ENCODE results near the gene UIMC1.

UIMC1 gene

DNA sequence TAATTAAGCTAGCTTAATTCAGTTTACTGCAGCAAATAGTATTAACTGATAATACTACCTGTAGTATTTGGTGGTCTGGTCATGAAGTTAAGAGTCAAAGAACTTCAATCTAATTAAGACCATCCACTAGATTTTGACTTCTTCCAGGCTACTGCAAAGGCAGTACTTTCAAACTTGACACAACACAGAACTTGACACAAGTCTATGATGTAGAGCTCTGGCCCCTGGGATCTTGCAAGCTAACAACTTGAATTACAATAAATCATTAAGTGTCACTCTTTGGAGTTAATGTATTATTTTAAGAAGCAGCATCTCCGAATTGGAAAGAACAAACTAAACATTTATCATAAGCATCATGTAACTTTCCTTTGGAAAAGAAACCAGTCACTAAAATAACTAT, 40.9 kb downstream of the UIMC1 start:
- TF ChIP-seq, protein P1, sequence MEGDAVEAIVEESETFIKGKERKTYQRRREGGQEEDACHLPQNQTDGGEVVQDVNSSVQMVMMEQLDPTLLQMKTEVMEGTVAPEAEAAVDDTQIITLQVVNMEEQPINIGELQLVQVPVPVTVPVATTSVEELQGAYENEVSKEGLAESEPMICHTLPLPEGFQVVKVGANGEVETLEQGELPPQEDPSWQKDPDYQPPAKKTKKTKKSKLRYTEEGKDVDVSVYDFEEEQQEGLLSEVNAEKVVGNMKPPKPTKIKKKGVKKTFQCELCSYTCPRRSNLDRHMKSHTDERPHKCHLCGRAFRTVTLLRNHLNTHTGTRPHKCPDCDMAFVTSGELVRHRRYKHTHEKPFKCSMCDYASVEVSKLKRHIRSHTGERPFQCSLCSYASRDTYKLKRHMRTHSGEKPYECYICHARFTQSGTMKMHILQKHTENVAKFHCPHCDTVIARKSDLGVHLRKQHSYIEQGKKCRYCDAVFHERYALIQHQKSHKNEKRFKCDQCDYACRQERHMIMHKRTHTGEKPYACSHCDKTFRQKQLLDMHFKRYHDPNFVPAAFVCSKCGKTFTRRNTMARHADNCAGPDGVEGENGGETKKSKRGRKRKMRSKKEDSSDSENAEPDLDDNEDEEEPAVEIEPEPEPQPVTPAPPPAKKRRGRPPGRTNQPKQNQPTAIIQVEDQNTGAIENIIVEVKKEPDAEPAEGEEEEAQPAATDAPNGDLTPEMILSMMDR (IDR thresholded peaks at IDR 0.05; ENCODE audit: insufficient read depth, low read length, poor library complexity, severe bottlenecking) = no peak
- no peaks in the 10 kb centered on the region for H3K27me3 ChIP-seq (replicated peaks; ENCODE audit: control insufficient read depth, insufficient read depth, low read length)
- DNase-seq (ENCODE audit: extremely low read depth, insufficient read length) = no peak
- peaks cover 9% of the 10 kb centered on the region for H3K36me3 ChIP-seq (ENCODE audit: control insufficient read depth, insufficient read depth, low read length)
- no peak overlapping the region for H3K4me3 ChIP-seq (replicated peaks; ENCODE audit: low read depth, low read length)

DNA sequence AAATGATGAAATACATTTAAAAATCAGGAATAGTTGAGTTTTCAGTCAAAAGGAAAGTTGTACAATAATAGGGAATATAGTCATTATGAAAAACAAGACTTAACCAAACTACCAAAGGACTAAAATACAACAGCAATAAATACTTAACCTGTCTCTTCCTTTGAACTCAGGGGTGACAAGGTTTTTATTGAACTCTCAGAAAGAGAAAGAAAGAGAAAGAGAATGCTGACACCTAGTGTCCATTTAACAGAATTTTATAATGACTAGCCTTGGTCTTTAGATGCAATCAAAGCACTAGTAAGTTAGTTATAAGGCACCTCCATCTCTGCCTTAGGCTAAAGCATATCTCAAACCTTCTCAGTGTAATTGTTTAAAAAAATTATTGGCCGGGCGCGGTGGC, 47.5 kb downstream of the UIMC1 start:
- H3K36me3 ChIP-seq (ENCODE audit: control insufficient read depth, insufficient read depth, low read length) = peaks cover 3% of the 10 kb centered on the region
- H3K4me3 ChIP-seq (replicated peaks; ENCODE audit: low read depth, low read length) = no peak overlapping the region
- DNase-seq (ENCODE audit: extremely low read depth, insufficient read length) = peak; percentile 9
- TF ChIP-seq, protein P1 (IDR thresholded peaks at IDR 0.05; ENCODE audit: insufficient read depth, low read length, poor library complexity, severe bottlenecking) = peak; percentile 34
- no peaks in the 10 kb centered on the region for H3K27me3 ChIP-seq (replicated peaks; ENCODE audit: control insufficient read depth, insufficient read depth, low read length)

DNA sequence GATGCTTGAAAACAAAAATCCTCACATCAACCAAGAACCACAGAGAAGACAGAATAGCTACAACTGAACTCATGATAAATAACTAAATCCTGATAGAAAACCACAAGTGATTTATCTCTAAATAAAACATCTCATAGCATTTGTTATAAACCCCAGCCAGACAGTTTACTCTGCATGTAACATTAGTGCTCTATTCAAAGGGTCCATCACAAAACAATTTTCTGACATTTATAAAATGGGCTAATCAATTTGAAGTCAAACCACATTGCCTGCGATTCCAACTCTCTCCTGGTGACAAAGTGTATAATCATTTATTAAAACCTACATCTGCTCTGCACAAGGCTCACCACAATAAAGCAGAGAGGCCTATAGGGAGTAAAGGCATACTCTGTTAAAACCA, 49.8 kb downstream of the UIMC1 start:
- TF ChIP-seq, protein P1 (IDR thresholded peaks at IDR 0.05; ENCODE audit: insufficient read depth, low read length, poor library complexity, severe bottlenecking) = no peak
- Histone ChIP-seq H3K4me3 (replicated peaks; ENCODE audit: low read depth, low read length) (no peak overlapping the region), H3K36me3 (ENCODE audit: control insufficient read depth, insufficient read depth, low read length) (peaks cover 9% of the 10 kb centered on the region), H3K27me3 (replicated peaks; ENCODE audit: control insufficient read depth, insufficient read depth, low read length) (no peaks in the 10 kb centered on the region)
- no peak for DNase-seq (ENCODE audit: extremely low read depth, insufficient read length)

DNA sequence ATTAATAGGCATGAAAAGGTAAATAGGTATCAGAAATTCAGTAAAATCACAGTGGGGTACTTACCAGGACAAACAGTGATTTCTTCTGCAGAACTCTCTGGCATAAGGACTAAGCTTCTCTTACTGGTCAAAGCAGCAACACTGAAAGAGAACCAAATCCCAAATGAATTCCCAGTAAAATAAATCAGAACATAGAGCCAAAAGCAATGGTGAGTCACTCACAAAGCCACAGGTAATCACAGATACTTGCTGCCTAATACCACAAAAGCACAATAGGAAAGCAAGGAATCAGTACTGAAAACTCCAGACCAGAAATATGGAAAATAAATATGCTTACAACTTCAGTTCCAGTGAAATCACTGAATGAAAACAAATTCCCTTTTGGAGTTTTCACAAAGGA, 50.7 kb downstream of the UIMC1 start:
- no peak overlapping the region for H3K4me3 ChIP-seq (replicated peaks; ENCODE audit: low read depth, low read length)
- H3K36me3 ChIP-seq (ENCODE audit: control insufficient read depth, insufficient read depth, low read length) = peaks cover 9% of the 10 kb centered on the region
- H3K27me3 ChIP-seq (replicated peaks; ENCODE audit: control insufficient read depth, insufficient read depth, low read length) = no peaks in the 10 kb centered on the region
- no peak for DNase-seq (ENCODE audit: extremely low read depth, insufficient read length)
- TF ChIP-seq, protein P1 (IDR thresholded peaks at IDR 0.05; ENCODE audit: insufficient read depth, low read length, poor library complexity, severe bottlenecking) = no peak

DNA sequence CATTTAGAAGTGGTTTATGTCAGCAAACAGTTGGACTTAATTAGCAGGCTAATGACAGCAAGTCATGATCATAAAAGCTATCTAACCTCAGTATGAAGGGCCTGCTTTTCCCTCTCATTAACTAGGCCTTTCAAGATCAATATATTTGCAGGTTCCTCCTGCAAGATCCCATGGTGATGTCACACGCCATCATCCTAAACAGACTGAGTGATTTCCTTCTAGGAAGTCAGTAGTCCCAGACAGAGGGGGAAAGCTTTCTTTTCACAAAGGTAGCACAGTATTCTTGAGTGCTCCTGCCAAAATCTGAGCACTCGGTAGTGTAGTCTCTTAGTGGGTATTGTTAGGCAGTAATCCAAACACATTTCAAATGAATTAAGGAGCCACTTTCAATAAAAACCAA, 52.5 kb downstream of the UIMC1 start:
- no peak for DNase-seq (ENCODE audit: extremely low read depth, insufficient read length)
- TF ChIP-seq, protein P1 (IDR thresholded peaks at IDR 0.05; ENCODE audit: insufficient read depth, low read length, poor library complexity, severe bottlenecking) = no peak
- Histone ChIP-seq H3K36me3 (ENCODE audit: control insufficient read depth, insufficient read depth, low read length) (peaks cover 12% of the 10 kb centered on the region), H3K4me3 (replicated peaks; ENCODE audit: low read depth, low read length) (no peak overlapping the region), H3K27me3 (replicated peaks; ENCODE audit: control insufficient read depth, insufficient read depth, low read length) (no peaks in the 10 kb centered on the region)

DNA sequence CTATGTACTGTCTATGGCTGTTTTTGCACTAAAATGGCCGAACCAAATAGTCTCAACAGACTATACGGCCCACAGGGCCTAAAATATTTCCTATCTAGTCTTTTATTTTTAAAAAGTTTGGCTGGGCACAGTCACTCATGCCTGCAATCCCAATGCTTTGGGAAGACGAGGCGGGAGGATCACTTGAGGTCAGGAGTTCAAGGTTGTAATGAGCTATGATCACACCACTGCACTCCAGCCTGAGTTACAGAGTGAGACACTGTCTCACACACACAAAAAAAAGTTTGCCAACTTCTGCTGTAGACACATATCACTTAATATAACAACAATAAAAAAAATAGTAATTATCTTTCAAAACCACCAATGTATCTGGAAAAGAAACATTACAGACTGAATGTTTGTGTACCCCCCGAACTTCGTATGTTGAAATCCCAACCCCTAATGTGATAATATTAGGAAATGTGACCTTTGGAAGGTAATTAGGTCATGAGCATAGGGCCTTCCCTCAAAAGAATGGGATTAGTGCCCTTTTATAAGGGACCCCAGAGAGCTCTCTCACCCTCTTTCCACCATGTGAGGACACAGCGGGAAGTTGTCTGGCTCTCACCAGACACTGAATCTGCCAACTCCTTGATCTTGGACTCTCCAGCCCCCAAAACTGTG, 53.9 kb downstream of the UIMC1 start:
- H3K27me3 ChIP-seq (replicated peaks; ENCODE audit: control insufficient read depth, insufficient read depth, low read length) = no peaks in the 10 kb centered on the region
- peaks cover 12% of the 10 kb centered on the region for H3K36me3 ChIP-seq (ENCODE audit: control insufficient read depth, insufficient read depth, low read length)
- no peak for DNase-seq (ENCODE audit: extremely low read depth, insufficient read length)
- TF ChIP-seq, protein P1 (IDR thresholded peaks at IDR 0.05; ENCODE audit: insufficient read depth, low read length, poor library complexity, severe bottlenecking) = no peak
- H3K4me3 ChIP-seq (replicated peaks; ENCODE audit: low read depth, low read length) = no peak overlapping the region
